HG03460 (cell line): ENCODE measurements around the gene APOD.
"Not testable (repeated sequence)": the region's sequence is repeated elsewhere in the genome, so short reads cannot be mapped to it uniquely, and the experiment has no call there.

Experiments
- ATAC-seq: cut with Tn5 transposase; IDR thresholded peaks from one replicate; pipeline ENCODE4 v1.9.1; 2021; ENCODE audit not compliant: unreplicated experiment

Gene APOD

GRCh38 chr3:195583831-195584542 is at the start of gene APOD:
APOD (minus strand) TSS chr3:195583940; CDS start chr3:195579461, 4,479 bp downstream.
- no peak for ATAC-seq

DNA sequence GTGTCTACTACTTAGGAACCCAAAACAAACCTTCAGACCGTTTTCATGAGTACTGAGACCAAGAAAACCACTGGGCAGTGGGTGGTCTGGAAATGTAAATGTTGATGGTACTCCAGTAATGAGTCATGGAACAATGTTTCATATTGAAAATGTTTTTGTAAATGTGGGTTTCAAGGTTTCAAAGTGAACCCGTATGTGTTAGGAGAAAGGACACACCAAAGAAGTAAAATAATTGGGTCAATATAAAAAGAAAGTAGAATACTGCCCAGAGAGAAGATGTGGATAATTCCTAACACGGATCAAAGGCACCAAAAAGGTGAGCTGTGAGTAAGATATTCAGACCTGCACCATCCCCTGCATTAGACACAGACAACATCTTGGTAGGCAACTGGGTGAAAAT is 49.6 kb upstream of the APOD start:
- not testable (repeated sequence) for ATAC-seq

- ATAC-seq: not testable (repeated sequence)
Measured at GRCh38 chr3:195632501-195633185, 48.9 kb upstream of the APOD start.

DNA sequence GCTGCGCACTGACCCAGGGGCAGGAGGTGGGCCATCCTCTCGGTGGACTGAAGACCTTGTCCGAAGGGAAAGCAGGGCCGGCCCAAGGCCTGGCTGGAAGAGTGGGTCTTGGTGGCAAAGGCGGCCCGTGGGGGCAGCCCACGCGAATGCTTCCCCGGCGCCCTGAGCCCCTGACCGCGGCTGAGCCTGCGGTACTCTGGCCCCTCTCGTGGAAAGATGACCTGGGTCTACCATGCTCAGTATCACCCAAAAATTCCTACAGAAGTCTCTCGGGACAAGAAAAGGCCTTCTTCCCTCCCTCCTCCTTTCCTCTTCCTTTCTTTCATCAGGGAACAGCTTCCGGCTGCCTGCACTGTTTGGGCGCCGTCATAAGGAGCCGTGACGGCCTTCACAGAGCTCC is 48.3 kb upstream of the APOD start:
- ATAC-seq: not testable (repeated sequence)

DNA sequence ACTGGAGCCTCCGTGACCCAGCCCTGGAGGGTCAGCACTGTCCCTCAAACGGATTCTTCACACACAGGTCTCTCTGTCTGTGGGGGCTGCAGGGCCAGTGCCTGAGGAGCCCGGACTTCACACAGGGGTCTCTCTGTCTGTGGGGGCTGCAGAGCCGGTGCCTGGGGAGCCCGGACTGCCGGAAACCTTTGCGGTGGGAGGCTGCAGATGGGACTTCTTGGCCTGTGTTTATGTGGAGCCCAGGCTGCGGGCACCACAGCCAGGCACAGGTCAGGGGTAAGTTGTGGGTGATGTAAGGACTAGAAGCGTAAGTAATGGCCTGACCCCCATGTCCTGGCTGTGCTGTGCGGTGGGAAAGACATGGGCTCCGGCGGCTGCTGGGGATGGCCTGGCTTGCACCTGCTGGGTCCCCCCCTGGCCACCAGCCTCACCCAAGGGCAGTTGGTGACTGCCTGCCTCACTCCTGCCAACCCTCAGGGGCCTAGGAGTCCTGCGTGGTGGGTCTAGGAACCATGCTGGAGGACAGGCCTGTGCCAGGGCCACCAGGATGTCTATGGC is 47.3 kb upstream of the APOD start:
- ATAC-seq: not testable (repeated sequence)

DNA sequence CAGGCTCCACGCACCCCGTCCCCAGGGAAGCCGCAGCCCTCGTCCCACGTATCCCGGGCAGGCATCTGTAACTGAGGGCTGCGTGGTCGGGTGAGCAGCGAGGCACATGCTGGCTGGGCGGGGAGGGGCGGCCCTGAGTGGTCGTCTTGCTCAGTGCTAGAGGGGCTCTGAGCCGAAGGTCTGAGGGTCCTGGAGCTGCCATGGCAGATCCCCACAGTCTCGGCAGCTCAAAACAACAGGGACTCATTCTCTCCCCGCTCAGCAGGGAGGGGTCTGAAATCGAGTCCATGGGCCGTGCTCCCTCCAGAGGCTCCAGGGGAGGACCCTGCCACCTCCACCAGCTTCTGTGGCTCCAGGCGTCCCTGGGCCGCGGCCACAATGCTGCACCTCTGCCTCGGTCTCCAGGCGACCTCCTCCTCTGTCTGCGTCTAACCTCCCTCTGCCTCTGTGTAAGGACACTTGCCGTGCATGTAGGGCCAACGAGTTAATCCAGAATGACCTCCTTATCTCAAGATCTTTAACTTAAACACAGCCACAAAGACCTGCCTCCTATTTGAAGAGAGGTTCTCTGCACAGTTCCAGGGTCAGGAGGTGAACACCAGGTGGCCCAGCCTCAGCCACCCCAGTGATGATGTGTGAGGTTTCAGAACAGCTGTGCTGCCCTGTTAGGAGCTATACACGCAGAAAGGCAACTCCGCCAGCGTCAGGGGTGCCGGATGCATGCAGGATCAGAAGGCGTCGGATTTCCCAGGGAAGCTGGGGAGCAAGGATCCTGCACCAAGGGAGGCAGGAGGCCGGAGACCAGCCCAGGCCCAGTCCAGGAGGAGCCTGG is 46.6 kb upstream of the APOD start:
- not testable (repeated sequence) for ATAC-seq

DNA sequence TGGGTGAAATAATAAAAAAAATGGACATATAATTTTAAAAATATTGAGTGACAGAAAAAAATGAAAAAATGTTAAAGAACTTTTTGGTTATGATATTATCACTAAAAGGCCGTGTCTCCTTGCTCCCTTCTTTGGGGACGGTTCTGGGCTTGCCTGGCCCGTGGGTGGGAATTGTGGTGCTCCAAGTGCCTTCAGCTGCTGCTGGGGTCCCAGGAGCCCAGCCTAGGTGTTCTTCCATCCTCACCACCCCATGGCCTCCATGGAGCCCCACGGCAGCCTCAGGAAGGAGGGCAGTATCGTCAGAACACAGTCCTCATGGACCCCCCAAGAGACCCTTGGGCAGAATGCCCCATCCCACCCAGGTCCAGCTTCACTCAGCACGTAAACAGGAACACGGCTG is 45.9 kb upstream of the APOD start:
- not testable (repeated sequence) for ATAC-seq

- not testable (repeated sequence) for ATAC-seq
Measured at GRCh38 chr3:195628386-195628920, 44.7 kb upstream of the APOD start.

DNA sequence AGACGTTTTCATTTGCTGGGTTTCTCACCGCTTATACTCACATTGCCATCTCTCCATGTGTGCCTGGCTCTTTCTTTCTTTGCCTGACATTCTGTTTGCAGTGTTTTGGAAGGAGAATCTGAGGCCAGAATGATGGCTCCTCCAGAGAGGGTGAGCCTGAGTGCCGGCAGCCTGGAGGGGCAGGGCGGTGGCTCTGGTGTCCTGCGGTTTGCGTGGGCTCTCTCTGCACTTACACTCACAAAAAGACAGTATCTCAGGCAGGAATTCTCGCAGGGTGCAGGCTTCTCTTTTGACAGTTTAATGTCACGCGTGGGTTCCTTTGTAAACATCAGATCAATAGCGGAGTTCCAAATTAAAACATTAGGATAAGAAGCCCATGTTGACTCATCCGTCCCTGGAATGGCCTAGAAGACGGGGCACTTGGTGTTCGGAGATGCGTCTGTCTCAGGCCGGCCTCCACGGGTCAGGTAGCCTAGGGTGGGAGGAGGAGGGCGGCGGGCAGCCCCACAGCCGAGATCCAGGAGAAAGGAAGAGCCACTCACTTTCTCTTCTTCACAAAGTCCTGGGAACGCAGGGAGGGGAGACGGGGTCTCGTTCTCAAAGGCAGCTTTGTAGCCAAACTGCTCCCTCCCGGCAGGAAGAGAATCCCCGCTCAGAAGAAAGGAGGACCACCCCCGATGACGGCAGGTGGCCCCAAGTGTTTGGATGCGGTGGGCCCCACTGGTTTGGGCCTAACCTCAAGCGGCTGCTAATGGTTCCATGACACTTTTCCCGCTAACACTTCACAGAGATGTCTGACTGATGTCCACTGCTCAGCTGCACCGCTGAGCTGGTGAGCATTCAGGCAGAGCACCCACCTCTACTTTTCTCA is 44.0 kb upstream of the APOD start:
- ATAC-seq: not testable (repeated sequence)

DNA sequence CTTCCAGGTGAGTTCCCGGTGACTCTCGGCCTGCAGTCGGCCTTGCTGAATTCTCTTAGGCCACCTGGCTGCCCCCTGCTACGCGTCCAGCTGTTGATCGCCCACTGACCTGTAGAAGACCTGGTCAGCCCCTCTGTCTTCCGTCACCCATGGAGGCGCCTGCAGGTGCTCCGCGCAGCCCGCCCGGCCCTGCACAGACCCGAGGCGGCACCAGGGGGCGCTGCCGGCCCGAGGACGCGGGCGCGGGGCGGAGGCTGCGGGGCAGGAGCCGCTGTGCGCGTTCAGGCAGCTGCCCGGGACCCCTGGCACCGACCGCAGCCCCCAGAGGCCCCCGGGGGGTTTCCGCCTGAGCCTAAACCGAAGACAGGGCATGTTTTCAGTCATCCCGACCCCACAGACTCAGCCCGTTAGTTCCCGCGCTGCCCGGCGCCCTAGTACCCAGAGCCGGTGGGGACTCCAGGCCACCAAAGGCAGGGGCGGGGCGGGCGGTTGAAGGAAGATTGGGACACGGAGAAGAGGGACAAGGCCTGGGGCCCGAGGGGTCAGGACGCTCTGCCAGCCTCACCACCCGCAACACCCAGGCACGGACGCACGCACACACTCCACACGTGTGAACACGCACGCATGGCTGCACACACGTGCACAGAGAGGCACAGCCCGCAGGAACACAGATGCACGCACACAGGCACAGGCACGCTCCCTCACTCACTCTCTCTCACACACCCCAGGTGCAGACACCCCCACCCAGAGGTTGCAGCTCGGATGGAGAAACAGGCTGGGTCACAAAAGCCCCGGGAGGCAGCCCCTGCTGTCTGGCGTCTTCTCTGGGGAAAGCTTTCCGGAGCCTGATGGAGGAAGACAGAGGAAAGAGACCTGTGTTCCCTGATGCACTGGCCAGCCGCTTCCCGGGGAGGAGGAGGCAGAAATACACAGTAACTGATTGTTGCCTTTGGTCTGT is 41.1 kb upstream of the APOD start:
- ATAC-seq: peak; percentile 80

DNA sequence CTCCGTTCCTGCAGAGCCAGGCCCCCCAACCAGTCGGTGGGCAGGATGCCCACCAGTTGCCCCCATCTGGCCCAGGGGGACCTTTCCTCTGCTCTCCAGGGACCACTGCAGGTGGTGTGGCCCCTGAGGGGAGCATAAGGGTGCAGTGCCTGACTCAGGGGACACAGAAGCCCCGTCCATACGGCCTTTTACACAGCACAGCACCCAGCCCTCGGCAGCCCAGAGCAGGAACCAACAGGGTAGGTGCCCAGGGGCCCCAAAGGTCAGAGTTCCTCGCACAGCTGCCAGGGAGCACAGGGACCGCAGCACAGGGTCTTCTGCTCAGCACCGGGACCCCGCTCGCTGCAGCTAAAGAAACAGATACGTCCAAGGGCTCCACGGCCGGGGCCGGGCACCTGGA is 40.4 kb upstream of the APOD start:
- ATAC-seq: peak; percentile 2

- not testable (repeated sequence) for ATAC-seq
Measured at GRCh38 chr3:195623217-195623965, 39.7 kb upstream of the APOD start.

DNA sequence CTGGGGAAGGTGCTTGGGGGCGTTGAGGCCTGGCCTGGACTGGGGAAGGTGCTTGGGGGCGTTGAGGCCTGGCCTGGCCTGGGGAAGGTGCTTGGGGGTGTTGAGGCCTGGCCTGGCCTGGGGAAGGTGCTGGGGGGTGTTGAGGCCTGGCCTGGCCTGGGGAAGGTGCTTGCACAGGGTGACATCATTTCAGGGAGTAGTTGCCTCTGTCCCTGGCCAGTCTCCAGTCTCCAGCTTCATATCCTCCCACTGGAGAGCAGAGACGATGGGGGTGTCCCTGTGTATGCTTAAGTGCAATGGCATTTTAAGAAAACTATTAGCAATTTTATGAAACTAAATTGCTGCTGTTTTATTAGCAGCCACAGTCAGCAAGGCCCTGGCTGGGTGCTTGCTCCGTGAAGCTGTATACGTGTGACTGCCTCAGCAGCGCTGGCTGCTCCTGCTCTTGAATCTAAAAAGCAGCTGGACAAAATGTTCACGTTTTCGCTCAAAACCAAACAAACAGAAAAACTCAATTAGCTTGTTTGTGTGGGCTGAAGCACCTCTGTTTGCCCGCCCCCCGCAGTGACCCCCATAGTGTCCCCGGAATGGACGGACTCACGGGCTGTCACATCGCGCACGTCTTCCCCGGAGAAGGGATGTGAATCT is 38.9 kb upstream of the APOD start:
- ATAC-seq: not testable (repeated sequence)

DNA sequence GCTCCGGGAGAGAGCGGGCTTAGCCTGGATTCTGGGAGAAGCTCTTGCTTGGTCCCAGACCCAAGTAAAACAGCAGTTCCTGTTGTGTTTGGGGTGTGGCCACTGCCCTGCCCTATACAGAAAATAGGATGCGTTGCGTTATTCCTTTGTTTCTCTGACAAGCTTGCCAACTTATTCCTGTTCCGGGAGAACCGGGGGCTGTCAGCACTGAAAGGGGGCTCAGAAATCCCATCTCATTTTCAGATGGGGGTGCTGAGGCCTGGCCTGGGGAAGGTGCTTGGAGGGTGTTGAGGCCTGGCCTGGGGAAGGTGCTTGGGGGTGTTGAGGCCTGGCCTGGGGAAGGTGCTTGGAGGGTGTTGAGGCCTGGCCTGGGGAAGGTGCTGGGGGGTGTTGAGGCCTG is 38.3 kb upstream of the APOD start:
- ATAC-seq: not testable (repeated sequence)

- not testable (repeated sequence) for ATAC-seq
Measured at GRCh38 chr3:195621095-195621494, 37.4 kb upstream of the APOD start.

DNA sequence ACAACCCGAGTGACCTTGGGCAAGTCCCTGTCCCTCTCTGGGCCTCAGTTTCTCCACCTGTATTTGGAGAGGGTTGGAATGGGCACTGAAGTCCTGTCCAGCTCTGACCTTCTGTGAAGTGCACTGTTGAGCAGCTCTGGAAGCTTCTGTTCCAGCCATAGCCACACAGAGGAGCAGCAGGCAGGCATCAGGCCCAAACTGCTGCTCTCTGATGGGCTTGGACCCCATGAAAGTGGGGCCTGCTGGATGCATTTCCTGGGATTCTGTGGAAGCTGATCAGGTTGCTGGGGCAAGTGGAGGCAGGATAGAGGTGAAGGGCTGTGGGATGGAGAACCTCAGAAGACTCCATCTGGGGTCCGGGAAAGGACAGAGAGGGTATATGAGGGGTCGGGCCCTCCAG is 36.7 kb upstream of the APOD start:
- not testable (repeated sequence) for ATAC-seq

GRCh38 chr3:195619591-195620369 is 36.0 kb upstream of the APOD start:
- not testable (repeated sequence) for ATAC-seq
